HG02852 (cell line): ENCODE data around the gene RNF212.

Experiments used
- ATAC-seq: cut with Tn5 transposase; IDR thresholded peaks from one replicate; pipeline ENCODE4 v1.9.1; 2021; ENCODE audit warnings: mild to moderate bottlenecking, moderate library complexity; ENCODE audit not compliant: unreplicated experiment

Gene RNF212

GRCh38 chr4:1039493-1040343, 73.6 kb downstream of the RNF212 start:
- ATAC-seq = no peak

DNA sequence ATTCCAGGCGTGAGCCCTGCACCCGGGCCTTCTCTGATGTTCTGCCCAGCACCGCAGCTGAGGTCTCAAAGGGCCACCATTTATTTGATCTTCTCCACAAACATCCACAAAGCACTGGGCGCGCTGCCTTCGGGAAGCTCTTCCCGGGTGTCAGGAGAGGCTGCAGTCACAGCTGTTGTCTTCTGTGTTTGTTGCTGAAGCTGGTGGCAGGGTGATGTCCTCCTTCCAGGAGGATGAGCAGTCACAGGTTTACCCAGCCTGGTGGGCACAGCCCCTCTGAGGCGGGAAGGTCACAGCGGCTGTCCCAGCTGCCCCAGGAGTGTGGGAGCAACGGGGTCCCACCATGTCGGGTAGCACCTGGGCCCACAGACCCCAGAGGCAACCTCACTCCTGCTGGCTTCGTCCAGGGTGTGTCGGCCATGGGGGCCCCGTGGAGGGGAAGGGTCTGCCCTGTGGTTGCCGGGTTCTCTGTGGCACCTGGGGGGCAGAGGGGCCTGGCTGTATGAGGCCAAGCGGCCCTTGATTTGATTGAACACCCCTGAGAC, 74.3 kb downstream of the RNF212 start:
- no peak for ATAC-seq

GRCh38 chr4:1036976-1037810, 76.2 kb downstream of the RNF212 start:
- ATAC-seq = no peak

- ATAC-seq = no peak
Observed at GRCh38 chr4:1036095-1036494, 77.3 kb downstream of the RNF212 start.

GRCh38 chr4:1035510-1035909, 77.9 kb downstream of the RNF212 start:
- ATAC-seq = no peak

GRCh38 chr4:1033840-1034551, 79.4 kb downstream of the RNF212 start:
- ATAC-seq = no peak

- ATAC-seq = no peak
Observed at GRCh38 chr4:1032861-1033260, 80.5 kb downstream of the RNF212 start.

DNA sequence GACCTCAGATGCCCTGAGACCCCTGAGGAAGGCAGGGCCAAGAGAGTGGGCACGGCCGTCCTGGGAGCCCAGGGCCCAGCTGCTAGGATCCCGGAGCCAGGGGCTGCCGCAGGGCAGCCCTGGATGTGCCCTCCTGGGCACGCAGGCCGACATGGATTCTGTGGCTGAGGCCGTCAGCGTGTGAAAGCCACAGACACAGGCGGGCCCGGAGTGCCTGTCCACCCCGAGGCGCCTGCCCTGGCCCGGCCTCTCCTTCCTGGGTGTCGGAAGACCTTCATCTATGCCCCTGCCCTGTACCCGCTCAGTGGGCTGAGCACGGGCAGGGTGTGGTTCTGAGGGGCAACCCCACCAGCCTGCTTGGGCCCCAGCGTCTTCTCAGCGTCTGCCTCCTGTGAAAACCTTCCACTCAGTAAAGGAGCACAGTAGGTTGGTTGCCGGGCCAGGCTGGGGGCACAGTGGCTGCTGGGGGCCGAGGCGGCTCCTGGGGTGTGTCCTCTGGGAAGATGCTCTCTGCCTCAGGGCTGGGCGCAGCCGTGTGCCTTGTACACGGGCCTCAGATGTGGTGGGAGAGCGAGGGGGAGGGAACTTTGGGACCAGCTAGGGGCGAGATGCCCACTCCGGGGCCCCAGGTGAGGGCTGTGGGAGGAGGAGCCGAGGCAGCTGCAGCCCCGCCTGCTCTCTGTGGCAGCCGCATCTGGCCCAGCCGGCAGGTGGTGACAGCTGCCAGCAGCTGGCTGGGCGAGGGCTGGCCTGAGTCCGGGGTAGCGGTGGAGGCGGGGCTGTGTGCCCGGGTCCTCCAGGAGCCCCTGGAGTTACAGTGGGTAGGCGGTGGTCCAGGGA, 81.2 kb downstream of the RNF212 start:
- no peak for ATAC-seq

DNA sequence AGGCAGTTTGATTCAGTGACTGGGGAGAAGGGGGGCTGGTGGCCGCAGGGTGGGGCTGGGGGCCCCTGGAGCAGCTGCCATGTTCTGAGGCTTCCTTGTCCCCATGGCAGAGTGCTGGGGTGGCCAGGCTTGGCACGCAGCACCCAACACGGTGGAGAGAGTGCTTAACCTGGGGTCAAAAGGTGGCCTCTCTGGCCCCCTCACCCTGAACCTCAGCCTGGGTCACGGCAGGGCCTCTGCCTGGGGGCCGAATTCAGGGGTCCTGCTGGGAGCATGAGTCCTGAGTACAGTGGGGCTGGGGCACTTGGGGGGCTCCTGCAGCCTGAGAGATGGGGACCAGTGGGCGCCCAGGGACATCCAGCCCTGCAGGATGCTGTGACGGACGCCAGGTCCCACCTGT, 82.0 kb downstream of the RNF212 start:
- ATAC-seq = no peak

DNA sequence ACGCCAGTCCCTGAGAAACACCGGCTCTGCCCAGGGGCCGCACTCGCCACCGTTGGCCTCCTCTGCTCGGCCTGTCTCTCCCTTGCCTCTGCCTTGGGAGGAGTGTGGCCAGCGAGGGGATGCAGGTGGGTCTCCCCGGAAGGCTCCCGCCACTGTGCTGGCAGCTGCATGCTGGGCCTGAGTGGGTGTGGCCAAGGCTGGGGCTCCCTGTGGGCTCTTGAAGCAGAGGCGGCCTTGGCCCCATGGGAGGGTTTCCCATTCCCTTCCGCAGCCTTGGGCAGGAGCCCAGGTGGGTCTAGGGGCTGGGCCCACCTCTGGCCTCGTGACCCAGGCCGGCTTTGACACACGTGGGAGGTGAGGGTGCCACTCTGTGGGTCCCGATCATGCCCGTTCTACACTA, 82.8 kb downstream of the RNF212 start:
- no peak for ATAC-seq

DNA sequence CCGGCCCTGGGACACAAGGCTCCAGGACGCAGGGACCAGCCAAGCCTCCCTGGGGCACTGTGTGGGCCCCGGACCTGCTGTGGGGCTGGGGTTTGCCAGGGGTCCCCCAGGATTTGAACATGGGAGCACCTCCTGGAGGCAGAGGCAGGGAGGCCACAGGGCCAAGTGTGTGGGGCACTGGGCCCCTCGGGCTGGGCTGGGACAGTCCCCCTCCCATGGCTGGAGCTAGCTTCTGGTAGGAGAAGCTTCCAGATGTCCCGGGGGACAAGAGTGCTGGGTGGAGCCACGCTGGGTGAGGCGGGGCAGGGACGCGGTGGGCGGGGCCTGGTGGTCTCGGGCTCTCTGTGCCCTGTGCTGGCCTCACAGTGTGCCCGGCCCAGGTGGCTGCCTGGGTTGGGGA, 83.3 kb downstream of the RNF212 start:
- no peak for ATAC-seq

DNA sequence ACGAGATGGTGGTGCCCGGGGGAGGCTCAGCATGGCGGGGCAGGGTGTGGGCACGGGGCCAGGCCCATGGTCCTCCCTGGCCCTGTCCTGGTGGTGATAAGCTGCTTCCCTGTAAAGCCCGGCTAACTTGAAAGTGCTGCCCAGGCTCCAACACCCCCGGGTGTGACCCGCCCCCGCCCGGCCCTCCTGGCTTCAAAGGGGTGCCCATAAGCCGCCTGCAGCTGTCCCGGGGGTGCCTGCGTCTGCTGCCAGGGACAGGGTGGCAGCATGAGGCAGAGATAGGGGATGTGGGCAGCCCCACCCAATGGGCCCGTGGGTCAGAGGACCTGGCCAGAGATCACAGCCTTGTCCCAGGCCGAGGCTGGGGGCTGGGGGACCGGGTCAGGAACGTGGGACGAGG, 83.8 kb downstream of the RNF212 start:
- no peak for ATAC-seq

DNA sequence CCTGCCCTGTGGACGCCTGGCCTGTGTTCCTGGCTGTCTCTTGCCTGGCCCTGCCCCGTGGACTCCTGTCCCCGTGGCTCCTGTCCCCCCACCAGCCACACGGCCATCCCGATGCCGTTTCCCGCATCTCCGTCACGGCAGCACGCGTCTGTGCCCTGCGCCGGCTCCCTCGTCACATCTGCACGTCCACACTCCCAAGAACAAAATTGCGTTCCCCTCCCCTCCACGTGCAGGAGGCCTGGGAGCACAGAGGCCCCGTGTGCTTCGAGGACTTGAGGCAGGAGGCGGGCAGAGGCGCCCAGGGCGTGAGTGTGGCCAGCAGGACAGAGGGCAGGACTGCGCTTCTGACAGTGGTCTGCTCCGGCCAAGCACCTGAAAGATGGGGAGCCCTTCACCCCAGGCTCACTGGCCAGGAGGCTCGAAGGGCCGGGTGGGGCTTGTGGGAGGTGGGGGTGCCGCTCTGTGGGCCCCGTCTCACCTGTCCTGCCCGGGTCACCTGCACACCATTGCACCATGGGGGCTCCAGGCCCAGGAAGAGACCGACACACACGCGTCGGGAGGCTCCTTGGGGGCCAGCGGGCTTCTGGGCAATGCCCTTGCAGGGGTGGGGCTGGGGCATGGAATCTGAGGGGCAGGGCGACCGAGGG, 84.7 kb downstream of the RNF212 start:
- ATAC-seq = no peak

DNA sequence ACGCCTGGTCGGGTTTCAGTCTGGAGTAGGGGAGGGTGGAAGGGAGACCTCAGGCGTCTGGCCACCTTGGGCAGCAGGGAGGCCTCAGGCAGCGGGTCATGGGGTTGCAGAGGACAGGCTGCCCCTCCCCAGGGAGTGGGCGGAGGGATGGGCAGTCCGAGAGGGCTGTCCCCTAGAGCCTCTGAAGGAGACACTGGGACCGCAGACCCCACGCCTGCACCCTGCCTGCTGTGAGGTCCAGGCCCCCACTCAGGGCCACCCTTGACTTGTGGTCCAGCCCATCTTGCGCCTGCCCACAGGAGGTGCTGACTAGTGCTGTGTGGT, 85.5 kb downstream of the RNF212 start:
- no peak for ATAC-seq

DNA sequence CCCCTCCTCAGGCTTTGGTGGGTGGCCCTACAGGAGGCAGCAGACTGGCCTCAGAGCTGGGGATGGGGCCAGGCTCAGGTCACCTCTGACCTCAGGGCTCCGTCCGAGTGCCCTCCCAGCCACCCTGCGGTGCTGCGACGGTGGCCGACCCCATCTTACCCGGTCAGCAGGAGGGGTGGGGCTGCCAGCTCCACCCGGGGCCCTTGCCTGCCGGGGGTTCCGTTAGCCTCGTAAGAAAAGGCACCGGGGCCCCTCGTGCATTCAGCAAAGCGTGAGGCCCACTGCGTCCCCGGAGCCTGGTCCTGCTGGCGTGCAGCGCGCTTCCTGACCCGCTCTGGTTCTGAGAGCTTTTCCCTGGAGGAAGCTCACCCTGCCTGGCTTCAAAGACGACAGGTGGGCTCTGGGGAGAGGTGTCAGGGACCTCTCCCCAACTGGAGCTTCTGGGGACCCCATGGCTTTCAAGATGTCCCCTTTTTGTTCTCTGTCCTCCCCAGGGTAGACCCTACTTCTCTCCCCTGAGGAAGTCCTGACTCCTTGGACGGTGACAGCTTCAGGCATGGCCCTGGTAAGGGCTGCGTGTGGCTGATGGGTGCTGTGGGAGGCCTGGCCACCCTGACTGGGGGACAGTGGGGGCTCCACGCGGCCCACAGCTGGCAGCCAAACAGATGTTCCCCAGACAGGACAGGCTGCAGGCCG, 86.0 kb downstream of the RNF212 start:
- ATAC-seq = no peak

DNA sequence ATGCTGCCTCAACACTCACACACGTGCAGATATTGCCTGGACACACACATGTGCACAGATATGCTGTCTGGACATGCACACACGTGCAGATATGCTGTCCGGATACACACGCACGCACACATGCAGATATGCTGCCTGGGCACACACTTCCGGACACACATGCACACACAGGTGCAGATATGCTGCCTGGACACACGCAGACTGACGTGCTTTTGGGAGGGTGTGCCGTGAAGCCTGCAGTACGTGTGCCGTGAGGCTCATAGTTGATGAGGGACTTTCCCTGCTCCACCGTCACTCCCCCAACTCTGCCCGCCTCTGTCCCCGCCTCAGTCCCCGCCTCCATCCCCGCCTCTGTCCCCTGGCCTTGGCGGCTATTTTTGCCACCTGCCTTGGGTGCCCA, 87.2 kb downstream of the RNF212 start:
- ATAC-seq = peak; percentile 69

GRCh38 chr4:1024882-1025545, 88.3 kb downstream of the RNF212 start:
- ATAC-seq = no peak

DNA sequence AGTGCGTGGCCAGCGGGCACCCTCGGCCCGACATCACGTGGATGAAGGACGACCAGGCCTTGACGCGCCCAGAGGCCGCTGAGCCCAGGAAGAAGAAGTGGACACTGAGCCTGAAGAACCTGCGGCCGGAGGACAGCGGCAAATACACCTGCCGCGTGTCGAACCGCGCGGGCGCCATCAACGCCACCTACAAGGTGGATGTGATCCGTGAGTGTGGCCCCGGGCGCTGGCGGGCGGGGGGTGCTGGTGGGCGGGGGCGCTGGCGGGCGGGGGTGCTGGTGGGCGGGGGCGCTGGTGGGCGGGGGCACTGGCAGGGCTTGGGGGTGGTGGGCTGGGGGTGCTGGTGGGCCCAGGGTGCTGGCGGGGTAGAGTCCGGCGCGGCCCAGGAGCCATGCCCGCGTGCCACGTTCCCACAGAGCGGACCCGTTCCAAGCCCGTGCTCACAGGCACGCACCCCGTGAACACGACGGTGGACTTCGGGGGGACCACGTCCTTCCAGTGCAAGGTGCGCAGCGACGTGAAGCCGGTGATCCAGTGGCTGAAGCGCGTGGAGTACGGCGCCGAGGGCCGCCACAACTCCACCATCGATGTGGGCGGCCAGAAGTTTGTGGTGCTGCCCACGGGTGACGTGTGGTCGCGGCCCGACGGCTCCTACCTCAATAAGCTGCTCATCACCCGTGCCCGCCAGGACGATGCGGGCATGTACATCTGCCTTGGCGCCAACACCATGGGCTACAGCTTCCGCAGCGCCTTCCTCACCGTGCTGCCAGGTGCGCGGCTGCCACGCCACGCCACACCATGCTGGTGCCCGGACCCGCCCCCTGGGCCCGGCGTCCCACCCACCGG, 89.2 kb downstream of the RNF212 start:
- no peak for ATAC-seq
